AG09319 (cell line): Measurements from ENCODE around the gene BRF1.
"Not testable (repeated sequence)": the region's sequence is repeated elsewhere in the genome, so short reads cannot be mapped to it uniquely, and the experiment has no call there.

ENCODE experiments used
- DNase-seq: peaks from one replicate; pipeline ENCODE4 v3.0.0-alpha.2; 2010; ENCODE audit warnings: low read depth; ENCODE audit errors: extremely low read depth
- CTCF ChIP-seq: IDR thresholded peaks from 2 replicates; pipeline ENCODE4 v1.5.1; 2011; ENCODE audit warnings: low read depth, mild to moderate bottlenecking, inconsistent platforms, low read length, moderate library complexity

Gene BRF1

GRCh38 chr14:105335735-105336476 is 35.1 kb upstream of the BRF1 start:
- no peak for DNase-seq
- no peak for TF ChIP-seq CTCF

- not testable (repeated sequence) for DNase-seq
These were observed 34.4 kb upstream of the BRF1 start for GRCh38 chr14:105335231-105335542.

- TF ChIP-seq CTCF, result no peak
- DNase-seq, result no peak
These were observed 33.8 kb upstream of the BRF1 start for GRCh38 chr14:105334383-105335230.

- DNase-seq, result no peak
- TF ChIP-seq CTCF, result no peak
These were observed 33.0 kb upstream of the BRF1 start for GRCh38 chr14:105333613-105334364.

GRCh38 chr14:105333020-105333490 is 32.3 kb upstream of the BRF1 start:
- no peak for DNase-seq
- TF ChIP-seq CTCF, result no peak

- DNase-seq, result no peak
- TF ChIP-seq CTCF, result no peak
These were observed 31.6 kb upstream of the BRF1 start for GRCh38 chr14:105332350-105332874.

- TF ChIP-seq CTCF, result no peak
- DNase-seq, result no peak
These were observed 31.0 kb upstream of the BRF1 start for GRCh38 chr14:105331575-105332349.
